ENCODE data around the gene THRA. TPM values are rescaled to one million over a fixed set of nuclear protein-coding genes. Genes with fewer than 3 reads are reported as not detected.

The THRA gene
- total RNA-seq, 1 donor from 2014 or later = 13.6 TPM

DNA sequence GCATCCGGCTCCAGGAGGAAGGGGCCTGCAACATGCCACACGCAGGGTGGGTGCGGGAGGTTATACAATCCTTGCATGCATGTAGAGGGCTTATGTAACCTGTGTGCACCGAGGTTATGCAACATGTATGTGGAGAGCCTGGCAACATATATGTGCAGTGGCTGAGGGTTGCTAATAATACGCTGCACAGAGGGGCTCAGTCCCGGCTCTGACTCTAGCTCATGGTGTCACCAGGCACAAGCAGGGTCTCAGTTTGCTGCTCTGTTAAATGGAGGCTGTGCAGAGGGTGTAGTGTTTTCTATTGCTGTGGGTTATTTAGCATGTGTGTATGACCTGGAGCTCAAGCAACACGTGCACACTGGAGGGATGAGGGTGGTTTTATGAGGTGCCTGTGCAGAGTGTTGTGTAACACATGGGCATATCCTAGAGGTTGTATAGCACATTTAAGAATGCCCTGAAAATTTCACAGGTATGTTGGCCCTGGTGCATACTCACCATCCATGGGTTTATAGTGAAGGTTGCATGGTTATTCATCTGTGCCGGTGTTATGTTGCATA lies 13.3 kb downstream of the THRA start:
- Mint-ChIP-seq H3K4me1 (ENCODE audit: unreplicated experiment) (peaks cover 10% of the 10 kb centered on the region), H3K27me3 (ENCODE audit: unreplicated experiment) (peaks cover 8% of the 10 kb centered on the region), H3K27ac (ENCODE audit: unreplicated experiment) (no peak overlapping the region), H3K4me3 (ENCODE audit: unreplicated experiment) (peak overlapping the region; percentile 21), H3K9me3 (ENCODE audit: unreplicated experiment) (no peaks in the 10 kb centered on the region), H3K36me3 (ENCODE audit: low read depth, unreplicated experiment) (peaks cover 7% of the 10 kb centered on the region)
- DNase-seq (ENCODE audit: low spot score) = no peak
- TF ChIP-seq, protein P1, sequence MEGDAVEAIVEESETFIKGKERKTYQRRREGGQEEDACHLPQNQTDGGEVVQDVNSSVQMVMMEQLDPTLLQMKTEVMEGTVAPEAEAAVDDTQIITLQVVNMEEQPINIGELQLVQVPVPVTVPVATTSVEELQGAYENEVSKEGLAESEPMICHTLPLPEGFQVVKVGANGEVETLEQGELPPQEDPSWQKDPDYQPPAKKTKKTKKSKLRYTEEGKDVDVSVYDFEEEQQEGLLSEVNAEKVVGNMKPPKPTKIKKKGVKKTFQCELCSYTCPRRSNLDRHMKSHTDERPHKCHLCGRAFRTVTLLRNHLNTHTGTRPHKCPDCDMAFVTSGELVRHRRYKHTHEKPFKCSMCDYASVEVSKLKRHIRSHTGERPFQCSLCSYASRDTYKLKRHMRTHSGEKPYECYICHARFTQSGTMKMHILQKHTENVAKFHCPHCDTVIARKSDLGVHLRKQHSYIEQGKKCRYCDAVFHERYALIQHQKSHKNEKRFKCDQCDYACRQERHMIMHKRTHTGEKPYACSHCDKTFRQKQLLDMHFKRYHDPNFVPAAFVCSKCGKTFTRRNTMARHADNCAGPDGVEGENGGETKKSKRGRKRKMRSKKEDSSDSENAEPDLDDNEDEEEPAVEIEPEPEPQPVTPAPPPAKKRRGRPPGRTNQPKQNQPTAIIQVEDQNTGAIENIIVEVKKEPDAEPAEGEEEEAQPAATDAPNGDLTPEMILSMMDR (IDR thresholded peaks at IDR 0.05; ENCODE audit: unreplicated experiment) = no peak

DNA sequence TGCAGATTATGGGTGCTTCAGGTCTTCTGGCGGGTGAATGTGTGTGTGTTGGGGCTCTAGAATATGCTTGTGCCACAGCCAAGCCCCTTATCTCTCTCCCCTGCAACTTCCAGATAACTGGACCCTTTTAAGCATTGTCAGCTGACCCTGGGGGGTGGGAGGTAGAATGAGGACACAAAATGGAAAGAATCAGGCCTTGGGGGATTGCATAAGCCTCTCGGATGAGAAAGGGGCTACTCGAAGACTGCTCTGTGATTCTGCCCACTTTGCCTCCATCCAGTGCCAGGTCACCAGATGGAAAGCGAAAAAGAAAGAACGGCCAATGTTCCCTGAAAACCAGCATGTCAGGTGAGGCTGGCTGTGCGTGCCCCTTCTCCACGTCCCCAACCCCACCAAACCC lies 13.8 kb downstream of the THRA start:
- Mint-ChIP-seq H3K4me1 (ENCODE audit: unreplicated experiment) (peaks cover 10% of the 10 kb centered on the region), H3K27me3 (ENCODE audit: unreplicated experiment) (peaks cover 8% of the 10 kb centered on the region), H3K4me3 (ENCODE audit: unreplicated experiment) (no peak overlapping the region), H3K27ac (ENCODE audit: unreplicated experiment) (no peak overlapping the region), H3K36me3 (ENCODE audit: low read depth, unreplicated experiment) (peaks cover 7% of the 10 kb centered on the region), H3K9me3 (ENCODE audit: unreplicated experiment) (no peaks in the 10 kb centered on the region)
- TF ChIP-seq, protein P1 (IDR thresholded peaks at IDR 0.05; ENCODE audit: unreplicated experiment) = no peak
- DNase-seq (ENCODE audit: low spot score) = no peak

DNA sequence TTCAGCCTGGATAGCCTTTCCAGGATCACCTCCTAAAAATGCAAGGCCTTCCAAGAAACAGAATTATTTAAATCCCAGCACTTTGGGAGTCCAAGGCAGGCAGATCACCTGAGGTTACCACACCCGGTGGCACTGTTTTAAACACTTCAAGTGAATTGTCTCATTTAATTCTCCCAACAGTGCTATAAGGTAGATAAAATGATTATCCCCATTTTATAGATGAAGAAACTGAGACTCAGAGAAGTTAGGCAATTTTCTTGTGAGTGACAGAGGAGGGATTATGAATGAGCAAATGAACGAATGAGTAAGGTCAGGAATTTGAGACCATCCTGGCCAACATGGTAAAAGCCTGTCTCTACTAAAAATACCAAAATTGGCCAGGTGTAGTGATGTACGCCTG lies 16.8 kb downstream of the THRA start:
- peaks cover 4% of the 10 kb centered on the region for H3K4me1 Mint-ChIP-seq (ENCODE audit: unreplicated experiment)
- peaks cover 6% of the 10 kb centered on the region for H3K36me3 Mint-ChIP-seq (ENCODE audit: low read depth, unreplicated experiment)
- TF ChIP-seq, protein P1 (IDR thresholded peaks at IDR 0.05; ENCODE audit: unreplicated experiment) = no peak
- no peak overlapping the region for H3K27ac Mint-ChIP-seq (ENCODE audit: unreplicated experiment)
- H3K9me3 Mint-ChIP-seq (ENCODE audit: unreplicated experiment) = no peaks in the 10 kb centered on the region
- no peak for DNase-seq (ENCODE audit: low spot score)
- peaks cover 9% of the 10 kb centered on the region for H3K27me3 Mint-ChIP-seq (ENCODE audit: unreplicated experiment)
- H3K4me3 Mint-ChIP-seq (ENCODE audit: unreplicated experiment) = no peak overlapping the region

DNA sequence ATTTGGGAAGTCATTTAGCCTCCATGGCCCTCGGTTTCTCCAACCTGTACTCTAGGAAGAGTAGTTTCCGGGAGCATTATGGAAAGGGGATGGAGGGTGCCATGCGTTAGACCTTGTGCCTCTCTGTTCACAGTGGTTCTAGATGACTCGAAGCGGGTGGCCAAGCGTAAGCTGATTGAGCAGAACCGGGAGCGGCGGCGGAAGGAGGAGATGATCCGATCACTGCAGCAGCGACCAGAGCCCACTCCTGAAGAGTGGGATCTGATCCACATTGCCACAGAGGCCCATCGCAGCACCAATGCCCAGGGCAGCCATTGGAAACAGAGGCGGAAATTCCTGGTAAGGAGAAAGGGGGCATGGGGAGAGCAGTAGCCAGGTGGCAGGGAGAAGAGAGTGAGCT lies 21.7 kb downstream of the THRA start:
- Mint-ChIP-seq H3K4me1 (ENCODE audit: unreplicated experiment) (peaks cover 22% of the 10 kb centered on the region), H3K36me3 (ENCODE audit: low read depth, unreplicated experiment) (peaks cover 19% of the 10 kb centered on the region), H3K4me3 (ENCODE audit: unreplicated experiment) (peak overlapping the region; percentile 47), H3K27ac (ENCODE audit: unreplicated experiment) (no peak overlapping the region), H3K9me3 (ENCODE audit: unreplicated experiment) (no peaks in the 10 kb centered on the region), H3K27me3 (ENCODE audit: unreplicated experiment) (peaks cover 10% of the 10 kb centered on the region)
- TF ChIP-seq, protein P1 (IDR thresholded peaks at IDR 0.05; ENCODE audit: unreplicated experiment) = no peak
- DNase-seq (ENCODE audit: low spot score) = no peak

DNA sequence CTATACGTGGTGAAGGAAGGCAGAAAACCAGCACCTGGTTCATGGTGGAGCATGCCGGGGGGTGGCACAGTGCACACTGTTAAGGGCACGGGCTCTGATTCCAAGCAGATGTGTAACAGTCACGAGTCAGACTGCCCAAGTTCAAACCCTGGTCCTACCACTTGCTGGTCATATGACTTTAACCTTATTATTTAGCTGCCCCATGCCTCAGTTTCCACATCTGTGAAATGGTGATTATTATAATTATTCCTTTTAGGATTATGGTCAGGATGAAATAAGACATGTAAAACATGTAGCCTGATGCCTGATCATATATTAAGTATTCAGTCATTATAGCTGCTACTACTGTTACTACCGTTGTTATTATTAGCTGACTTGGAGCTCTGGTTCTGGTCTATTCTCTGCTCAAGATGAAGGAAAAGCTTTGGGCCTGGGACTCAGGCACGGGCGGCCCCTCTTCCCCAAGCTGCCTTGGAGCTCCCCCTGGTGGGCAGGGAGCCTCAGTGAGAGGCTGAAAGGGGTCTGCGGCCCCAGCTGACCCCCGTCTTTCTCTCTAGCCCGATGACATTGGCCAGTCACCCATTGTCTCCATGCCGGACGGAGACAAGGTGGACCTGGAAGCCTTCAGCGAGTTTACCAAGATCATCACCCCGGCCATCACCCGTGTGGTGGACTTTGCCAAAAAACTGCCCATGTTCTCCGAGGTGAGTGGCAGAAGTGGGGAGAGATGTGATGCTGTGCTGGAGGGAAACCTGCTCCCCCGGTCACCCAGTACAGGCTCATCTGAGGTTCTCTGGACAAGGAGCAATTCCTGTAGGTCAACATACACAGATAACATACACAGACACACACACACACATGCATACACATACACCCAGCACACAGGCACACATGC lies 23.6 kb downstream of the THRA start:
- Mint-ChIP-seq H3K27me3 (ENCODE audit: unreplicated experiment) (peaks cover 16% of the 10 kb centered on the region), H3K9me3 (ENCODE audit: unreplicated experiment) (no peaks in the 10 kb centered on the region), H3K36me3 (ENCODE audit: low read depth, unreplicated experiment) (peaks cover 24% of the 10 kb centered on the region)

More for the DNA sequence above, 23.6 kb downstream of the THRA start:
- H3K4me1 Mint-ChIP-seq (ENCODE audit: unreplicated experiment) = peaks cover 26% of the 10 kb centered on the region
- TF ChIP-seq, protein P1 (IDR thresholded peaks at IDR 0.05; ENCODE audit: unreplicated experiment) = peak; percentile 64
- DNase-seq (ENCODE audit: low spot score) = peak; percentile 78
- H3K27ac Mint-ChIP-seq (ENCODE audit: unreplicated experiment) = no peak overlapping the region
- peak overlapping the region; percentile 8 for H3K4me3 Mint-ChIP-seq (ENCODE audit: unreplicated experiment)

All from endothelial cell (in vitro differentiated cells).